ENCODE results near the gene DIAPH2. TPM values are rescaled to one million over a fixed set of nuclear protein-coding genes. Genes with fewer than 3 reads are reported as not detected.

Gene DIAPH2
- total RNA-seq, 1 experiment from 2014 or later: 10.4 TPM

DNA sequence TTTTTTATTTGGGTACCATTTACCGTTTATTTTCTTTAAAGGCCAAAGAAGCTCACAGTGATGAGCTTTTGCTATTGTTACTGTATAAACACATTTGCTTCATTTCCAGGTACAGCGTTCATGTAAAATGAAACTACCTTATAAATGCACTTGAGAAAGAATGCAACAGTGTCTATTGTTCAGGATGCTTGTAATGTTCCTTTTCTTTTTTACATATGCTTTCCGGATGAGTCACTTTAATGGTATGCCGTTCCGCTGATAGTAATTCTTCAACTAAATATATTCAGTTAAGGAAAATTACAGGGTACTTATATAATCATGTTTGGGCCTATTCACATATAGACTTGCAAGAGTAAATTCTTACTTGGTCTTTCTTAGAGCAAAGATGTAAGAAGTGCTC lies 554.0 kb downstream of the DIAPH2 start:
- ChIA-PET POLR2A (ENCODE audit: low non-redundant PET) (no interaction called here), CTCF (no interaction called here)
- no peaks in the 10 kb centered on the region for H3K36me3 ChIP-seq (ENCODE audit: insufficient read depth, low read length, poor library complexity, severe bottlenecking)
- H3K27ac ChIP-seq (ENCODE audit: low read depth, low read length, poor library complexity, severe bottlenecking): no peak overlapping the region
- TF ChIP-seq EZH2 (IDR thresholded peaks at IDR 0.05; ENCODE audit: borderline replicate concordance, low read depth, low read length, poor library complexity, severe bottlenecking) (no peak), CTCF (conservative IDR thresholded peaks at IDR 0.05; ENCODE audit: low read depth, low read length) (no peak)
- BruUV-seq (replicated peaks): no TSS peak
- no peaks in the 10 kb centered on the region for H3K9me3 ChIP-seq (ENCODE audit: low read depth, low read length, poor library complexity, severe bottlenecking)
- no peaks in the 10 kb centered on the region for H3K4me1 ChIP-seq (ENCODE audit: insufficient read depth, low read length, poor library complexity, severe bottlenecking)
- no peak overlapping the region for H3K4me3 ChIP-seq (ENCODE audit: low read depth, low read length, poor library complexity, severe bottlenecking)
- H3K27me3 ChIP-seq (replicated peaks; ENCODE audit: insufficient read depth, low read depth, low read length, poor library complexity): no peaks in the 10 kb centered on the region
- peak; percentile 62 for DNase-seq (ENCODE audit: low spot score)
- intact Hi-C loops (cut with micrococcal nuclease; ENCODE audit: unreplicated experiment): no loop called here

DNA sequence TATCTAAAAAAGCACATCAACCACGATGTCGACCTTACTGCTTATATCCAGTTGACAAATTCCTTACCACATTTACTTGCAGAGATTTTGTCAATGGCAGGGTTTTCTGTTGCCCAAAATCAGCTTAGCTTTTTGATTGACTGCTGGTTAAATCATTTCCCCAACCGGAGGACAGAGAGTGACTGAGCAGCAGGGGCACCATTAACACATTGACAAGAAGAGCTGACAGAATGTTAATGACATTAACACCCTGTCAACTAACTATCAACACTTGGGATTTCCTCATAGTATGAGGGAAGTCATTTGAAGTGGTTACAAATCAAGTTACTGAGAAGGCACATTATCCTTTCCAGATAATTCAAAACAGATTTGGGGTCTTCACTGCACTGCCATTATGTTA lies 567.5 kb downstream of the DIAPH2 start:
- intact Hi-C loops (cut with micrococcal nuclease; ENCODE audit: unreplicated experiment): no loop called here
- Histone ChIP-seq H3K4me1 (ENCODE audit: insufficient read depth, low read length, poor library complexity, severe bottlenecking) (peaks cover 4% of the 10 kb centered on the region), H3K9me3 (ENCODE audit: low read depth, low read length, poor library complexity, severe bottlenecking) (no peaks in the 10 kb centered on the region), H3K36me3 (ENCODE audit: insufficient read depth, low read length, poor library complexity, severe bottlenecking) (no peaks in the 10 kb centered on the region), H3K27ac (ENCODE audit: low read depth, low read length, poor library complexity, severe bottlenecking) (no peak overlapping the region), H3K4me3 (ENCODE audit: low read depth, low read length, poor library complexity, severe bottlenecking) (no peak overlapping the region), H3K27me3 (replicated peaks; ENCODE audit: insufficient read depth, low read depth, low read length, poor library complexity) (peaks cover 8% of the 10 kb centered on the region)
- POLR2A ChIA-PET (ENCODE audit: low non-redundant PET): no interaction called here
- TF ChIP-seq CTCF (conservative IDR thresholded peaks at IDR 0.05; ENCODE audit: low read depth, low read length) (no peak), EZH2 (IDR thresholded peaks at IDR 0.05; ENCODE audit: borderline replicate concordance, low read depth, low read length, poor library complexity, severe bottlenecking) (no peak)
- DNase-seq (ENCODE audit: low spot score): peak; percentile 72
- no TSS peak for BruUV-seq (replicated peaks)
- CTCF ChIA-PET: no interaction called here

DNA sequence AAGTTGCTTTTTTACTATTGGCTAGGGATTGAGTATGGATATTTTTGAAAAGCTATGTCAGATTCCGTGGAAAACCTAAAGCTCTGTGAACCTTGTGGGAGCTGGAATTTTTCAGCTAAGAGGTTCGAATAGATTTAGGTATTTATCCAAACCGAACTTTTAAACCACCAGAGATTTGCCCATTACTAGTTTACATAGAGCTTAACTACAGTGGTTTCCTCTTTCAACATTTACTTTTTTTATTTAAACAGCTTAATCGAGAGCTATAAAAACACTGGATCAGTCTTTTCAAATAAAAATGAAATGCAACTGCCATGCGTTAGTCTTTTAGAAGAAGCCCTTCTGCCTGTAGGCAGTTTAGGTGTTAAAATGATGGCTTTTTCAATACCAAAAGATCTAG lies 576.0 kb downstream of the DIAPH2 start:
- Histone ChIP-seq H3K4me3 (ENCODE audit: low read depth, low read length, poor library complexity, severe bottlenecking) (no peak overlapping the region), H3K27me3 (replicated peaks; ENCODE audit: insufficient read depth, low read depth, low read length, poor library complexity) (no peaks in the 10 kb centered on the region), H3K4me1 (ENCODE audit: insufficient read depth, low read length, poor library complexity, severe bottlenecking) (no peaks in the 10 kb centered on the region), H3K36me3 (ENCODE audit: insufficient read depth, low read length, poor library complexity, severe bottlenecking) (no peaks in the 10 kb centered on the region), H3K9me3 (ENCODE audit: low read depth, low read length, poor library complexity, severe bottlenecking) (no peaks in the 10 kb centered on the region), H3K27ac (ENCODE audit: low read depth, low read length, poor library complexity, severe bottlenecking) (no peak overlapping the region)
- intact Hi-C loops (cut with micrococcal nuclease; ENCODE audit: unreplicated experiment): no loop called here
- no peak for DNase-seq (ENCODE audit: low spot score)
- BruUV-seq (replicated peaks): no TSS peak
- TF ChIP-seq EZH2 (IDR thresholded peaks at IDR 0.05; ENCODE audit: borderline replicate concordance, low read depth, low read length, poor library complexity, severe bottlenecking) (no peak), CTCF (conservative IDR thresholded peaks at IDR 0.05; ENCODE audit: low read depth, low read length) (no peak)
- ChIA-PET CTCF (no interaction called here), POLR2A (ENCODE audit: low non-redundant PET) (no interaction called here)
